ENCODE measurements around the gene SCPEP1. TPM values are rescaled to one million over a fixed set of nuclear protein-coding genes. Genes with fewer than 3 reads are reported as not detected.

SCPEP1 gene
- total and polyA plus RNA-seq, 10 of the 15 experiments (the other 5 are each of a cell fraction or from before 2014, with no cell fraction given): 31.2 to 80.2 (median 40.7) TPM

GRCh38 chr17:57004944-57005579 lies 27.1 kb downstream of the SCPEP1 start:
- ChIA-PET RAD21 (ENCODE audit: unreplicated experiment) (interaction anchor here (1.2 to 2.3 kb wide), 3 partner anchors 26 to 186 kb away, joined by 4 to 7 read pairs (median 6); partner anchors contain the start of gene SCPEP1), CTCF (interaction anchor here (0.9 to 1.7 kb wide), 3 partner anchors 11 to 185 kb away, joined by 3 read pairs; no protein-coding TSS in a partner anchor), POLR2A (interaction anchor here (1.0 to 1.1 kb wide), 2 partner anchors 10 to 26 kb away, joined by 3 read pairs; no protein-coding TSS in a partner anchor), SMC1A (ENCODE audit: uncharacterized antibody, unreplicated experiment) (interaction anchor here (0.7 to 6.4 kb wide), 5 partner anchors 27 to 185 kb away, joined by 3 to 41 read pairs (median 3); partner anchors contain the start of genes AKAP1 and SCPEP1)
- in situ Hi-C loops (cut with MboI): no loop called here
- Histone ChIP-seq H3K4me1 (ENCODE audit: control insufficient read depth, insufficient read depth, low read length) (peaks cover 32% of the 10 kb centered on the region), H3K4me2 (ENCODE audit: control insufficient read depth, insufficient read depth) (peak overlapping the region; percentile 66), H3K4me3 (no peak overlapping the region), H3K27ac (ENCODE audit: control insufficient read depth, insufficient read depth) (peak overlapping the region; percentile 74), H3K79me2 (ENCODE audit: control insufficient read depth, insufficient read depth, low read length) (no peaks in the 10 kb centered on the region), H3K9ac (ENCODE audit: control insufficient read depth, insufficient read depth, low read length) (peak overlapping the region; percentile 53), H3K27me3 (replicated peaks in 1 of 2; ENCODE audit: control insufficient read depth in 2 of 2, insufficient read depth in 2 of 2, low read length in 1 of 2) (no peaks in the 10 kb centered on the region), H3K36me3 (ENCODE audit: control insufficient read depth in 2 of 2, insufficient read depth in 2 of 2, low read length in 1 of 2) (peaks cover 2 to 27% of the 10 kb centered on the region in 2 experiments), H4K20me1 (ENCODE audit: control insufficient read depth, insufficient read depth) (no peaks in the 10 kb centered on the region), H3K9me3 (replicated peaks; ENCODE audit: control insufficient read depth, insufficient read depth, low read length) (no peaks in the 10 kb centered on the region), H2AFZ (ENCODE audit: control insufficient read depth, low read depth, low read length) (peak overlapping the region; percentile 81)
- intact Hi-C loops (cut with micrococcal nuclease; ENCODE audit: unreplicated experiment): loop anchor here (5.0 to 10.0 kb wide), 2 partner anchors 43 to 80 kb away; partner anchors contain the start of genes AKAP1 and COIL
- BruUV-seq (replicated peaks): no TSS peak
- WGBS (ENCODE audit: insufficient coverage, insufficient replicate concordance, low lambda C conversion rate, missing lambda C conversion rate): 3% methylated on average over 8 of the region's 8 CpGs
- peak; percentile 89 for ATAC-seq
- FAIRE-seq: peak; percentile 68
- DNase-seq (ENCODE audit: low read depth, low spot score): peak; percentile 71
- TF ChIP-seq MEF2A (IDR thresholded peaks at IDR 0.05; ENCODE audit: insufficient read depth, low read depth, low read length): peak; percentile 91
- peak; percentile 86; the same call in 1 of the 2 replicates for TF ChIP-seq MTA3 (IDR thresholded peaks at IDR 0.05; ENCODE audit: borderline replicate concordance, low read length)
- no peak for TF ChIP-seq CHD1 (IDR thresholded peaks at IDR 0.05; ENCODE audit: low read depth, low read length)
- TF ChIP-seq SREBF2 (IDR thresholded peaks at IDR 0.05; ENCODE audit: low read length): no peak
- peak; percentile 99; the same call in 1 of the 2 replicates for TF ChIP-seq ASH2L (IDR thresholded peaks at IDR 0.05; ENCODE audit: borderline replicate concordance, low read depth)
- TF ChIP-seq MEF2B (IDR thresholded peaks at IDR 0.05; ENCODE audit: partially characterized antibody, poor library complexity, severe bottlenecking): peak; percentile 99
- no peak for TF ChIP-seq SMAD5 (IDR thresholded peaks at IDR 0.05; ENCODE audit: low read depth)
- TF ChIP-seq, protein P1, sequence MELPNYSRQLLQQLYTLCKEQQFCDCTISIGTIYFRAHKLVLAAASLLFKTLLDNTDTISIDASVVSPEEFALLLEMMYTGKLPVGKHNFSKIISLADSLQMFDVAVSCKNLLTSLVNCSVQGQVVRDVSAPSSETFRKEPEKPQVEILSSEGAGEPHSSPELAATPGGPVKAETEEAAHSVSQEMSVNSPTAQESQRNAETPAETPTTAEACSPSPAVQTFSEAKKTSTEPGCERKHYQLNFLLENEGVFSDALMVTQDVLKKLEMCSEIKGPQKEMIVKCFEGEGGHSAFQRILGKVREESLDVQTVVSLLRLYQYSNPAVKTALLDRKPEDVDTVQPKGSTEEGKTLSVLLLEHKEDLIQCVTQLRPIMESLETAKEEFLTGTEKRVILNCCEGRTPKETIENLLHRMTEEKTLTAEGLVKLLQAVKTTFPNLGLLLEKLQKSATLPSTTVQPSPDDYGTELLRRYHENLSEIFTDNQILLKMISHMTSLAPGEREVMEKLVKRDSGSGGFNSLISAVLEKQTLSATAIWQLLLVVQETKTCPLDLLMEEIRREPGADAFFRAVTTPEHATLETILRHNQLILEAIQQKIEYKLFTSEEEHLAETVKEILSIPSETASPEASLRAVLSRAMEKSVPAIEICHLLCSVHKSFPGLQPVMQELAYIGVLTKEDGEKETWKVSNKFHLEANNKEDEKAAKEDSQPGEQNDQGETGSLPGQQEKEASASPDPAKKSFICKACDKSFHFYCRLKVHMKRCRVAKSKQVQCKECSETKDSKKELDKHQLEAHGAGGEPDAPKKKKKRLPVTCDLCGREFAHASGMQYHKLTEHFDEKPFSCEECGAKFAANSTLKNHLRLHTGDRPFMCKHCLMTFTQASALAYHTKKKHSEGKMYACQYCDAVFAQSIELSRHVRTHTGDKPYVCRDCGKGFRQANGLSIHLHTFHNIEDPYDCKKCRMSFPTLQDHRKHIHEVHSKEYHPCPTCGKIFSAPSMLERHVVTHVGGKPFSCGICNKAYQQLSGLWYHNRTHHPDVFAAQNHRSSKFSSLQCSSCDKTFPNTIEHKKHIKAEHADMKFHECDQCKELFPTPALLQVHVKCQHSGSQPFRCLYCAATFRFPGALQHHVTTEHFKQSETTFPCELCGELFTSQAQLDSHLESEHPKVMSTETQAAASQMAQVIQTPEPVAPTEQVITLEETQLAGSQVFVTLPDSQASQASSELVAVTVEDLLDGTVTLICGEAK (IDR thresholded peaks at IDR 0.05; ENCODE audit: borderline replicate concordance): peak; percentile 58; the same call in 1 of the 2 replicates
- peak; percentile 90 for TF ChIP-seq RUNX3 (IDR thresholded peaks at IDR 0.05; ENCODE audit: low read length)
- TF ChIP-seq CHD2 (IDR thresholded peaks at IDR 0.05; ENCODE audit: borderline replicate concordance, low read depth, low read length): 0 out of 2 replicates have a peak, but pooled peaks have one; percentile 38
- peak; percentile 14; the same call in 1 of the 2 replicates for TF ChIP-seq TCF12 (IDR thresholded peaks at IDR 0.05; ENCODE audit: low read depth, low read length)
- peak; percentile 43; the same call in 1 of the 2 replicates for TF ChIP-seq TAF1 (IDR thresholded peaks at IDR 0.05; ENCODE audit: borderline replicate concordance, low read depth, low read length)
- TF ChIP-seq, protein P2, sequence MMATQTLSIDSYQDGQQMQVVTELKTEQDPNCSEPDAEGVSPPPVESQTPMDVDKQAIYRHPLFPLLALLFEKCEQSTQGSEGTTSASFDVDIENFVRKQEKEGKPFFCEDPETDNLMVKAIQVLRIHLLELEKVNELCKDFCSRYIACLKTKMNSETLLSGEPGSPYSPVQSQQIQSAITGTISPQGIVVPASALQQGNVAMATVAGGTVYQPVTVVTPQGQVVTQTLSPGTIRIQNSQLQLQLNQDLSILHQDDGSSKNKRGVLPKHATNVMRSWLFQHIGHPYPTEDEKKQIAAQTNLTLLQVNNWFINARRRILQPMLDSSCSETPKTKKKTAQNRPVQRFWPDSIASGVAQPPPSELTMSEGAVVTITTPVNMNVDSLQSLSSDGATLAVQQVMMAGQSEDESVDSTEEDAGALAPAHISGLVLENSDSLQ (IDR thresholded peaks at IDR 0.05): peak; percentile 39; the same call in 1 of the 2 replicates
- 0 out of 2 replicates have a peak, but pooled peaks have one; percentile 48 for TF ChIP-seq ZNF217 (IDR thresholded peaks at IDR 0.05)
- TF ChIP-seq RB1 (IDR thresholded peaks at IDR 0.05; ENCODE audit: borderline replicate concordance): peak; percentile 58; the same call in 1 of the 2 replicates
- TF ChIP-seq, protein P3, sequence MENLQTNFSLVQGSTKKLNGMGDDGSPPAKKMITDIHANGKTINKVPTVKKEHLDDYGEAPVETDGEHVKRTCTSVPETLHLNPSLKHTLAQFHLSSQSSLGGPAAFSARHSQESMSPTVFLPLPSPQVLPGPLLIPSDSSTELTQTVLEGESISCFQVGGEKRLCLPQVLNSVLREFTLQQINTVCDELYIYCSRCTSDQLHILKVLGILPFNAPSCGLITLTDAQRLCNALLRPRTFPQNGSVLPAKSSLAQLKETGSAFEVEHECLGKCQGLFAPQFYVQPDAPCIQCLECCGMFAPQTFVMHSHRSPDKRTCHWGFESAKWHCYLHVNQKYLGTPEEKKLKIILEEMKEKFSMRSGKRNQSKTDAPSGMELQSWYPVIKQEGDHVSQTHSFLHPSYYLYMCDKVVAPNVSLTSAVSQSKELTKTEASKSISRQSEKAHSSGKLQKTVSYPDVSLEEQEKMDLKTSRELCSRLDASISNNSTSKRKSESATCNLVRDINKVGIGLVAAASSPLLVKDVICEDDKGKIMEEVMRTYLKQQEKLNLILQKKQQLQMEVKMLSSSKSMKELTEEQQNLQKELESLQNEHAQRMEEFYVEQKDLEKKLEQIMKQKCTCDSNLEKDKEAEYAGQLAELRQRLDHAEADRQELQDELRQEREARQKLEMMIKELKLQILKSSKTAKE (IDR thresholded peaks at IDR 0.05; ENCODE audit: low read depth, poor library complexity, severe bottlenecking): peak; percentile 80
